SK-N-MC (cell line): Measurements from ENCODE around the gene PIAS4.
"Not testable (repeated sequence)": the region's sequence is repeated elsewhere in the genome, so short reads cannot be mapped to it uniquely, and the experiment has no call there.

ENCODE experiments used
- EZH2 ChIP-seq: fragments of 200-600 bp; sonication (generic); IDR thresholded peaks from one replicate; pipeline ENCODE4 v1.6.1; 2017; ENCODE audit warnings: antibody characterized with exemption
- POLR2AphosphoS5 ChIP-seq: IDR thresholded peaks from 2 replicates; pipeline ENCODE4 v1.6.1; 2012; ENCODE audit warnings: mild to moderate bottlenecking, low read depth, low read length, borderline replicate concordance

DNA sequence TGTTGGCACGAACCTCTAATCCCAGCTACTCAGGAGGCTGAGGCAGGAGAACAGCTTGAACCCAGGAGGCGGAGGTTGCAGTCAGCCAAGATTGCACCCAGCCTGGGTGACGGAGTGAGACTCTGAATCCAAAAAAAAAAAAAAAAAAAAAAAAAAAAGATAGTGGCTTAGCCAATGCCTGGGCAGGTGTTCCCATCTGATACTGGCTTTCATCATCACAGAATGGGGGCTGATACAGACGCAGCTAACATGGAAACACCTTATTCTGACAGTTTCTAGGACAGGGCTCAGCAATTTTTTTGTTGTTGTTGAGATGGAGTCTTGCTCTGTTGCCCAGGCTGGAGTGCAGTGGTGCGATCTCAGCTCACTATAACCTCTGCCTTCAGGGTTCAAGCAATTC, 6.7 kb upstream of the PIAS4 start:
- TF ChIP-seq POLR2AphosphoS5, EZH2: not testable (repeated sequence)
